GM04504 (cell line): ENCODE results near the gene GALNT10.
A peak's percentile ranks its signal among the peaks of the same experiment; 100 is the strongest.
"Not testable (repeated sequence)": the region's sequence is repeated elsewhere in the genome, so short reads cannot be mapped to it uniquely, and the experiment has no call there.

ENCODE experiments used
- DNase-seq: peaks from one replicate; pipeline ENCODE4 v3.0.0-alpha.2; 2012; ENCODE audit warnings: low read depth

The GALNT10 gene

DNA sequence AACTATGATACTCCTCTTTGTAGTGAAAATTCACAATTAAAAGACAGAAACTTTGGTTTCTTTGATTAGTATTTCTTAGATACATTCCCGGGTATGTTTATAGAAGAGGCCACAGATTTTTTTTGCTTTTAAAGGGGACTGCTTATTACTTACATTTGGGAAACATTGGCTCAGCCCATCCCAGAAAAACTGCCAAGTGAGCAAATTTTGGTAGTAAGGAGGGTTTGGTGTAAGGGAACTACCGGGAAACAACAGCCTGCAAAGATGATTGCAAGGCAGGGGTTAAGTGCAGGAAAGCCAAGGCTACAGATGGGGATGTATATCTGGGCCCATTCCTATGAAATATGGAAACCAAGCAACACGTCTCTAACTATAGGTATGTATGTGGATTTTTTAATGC is 166.4 kb downstream of the GALNT10 start:
- DNase-seq, result no peak

DNA sequence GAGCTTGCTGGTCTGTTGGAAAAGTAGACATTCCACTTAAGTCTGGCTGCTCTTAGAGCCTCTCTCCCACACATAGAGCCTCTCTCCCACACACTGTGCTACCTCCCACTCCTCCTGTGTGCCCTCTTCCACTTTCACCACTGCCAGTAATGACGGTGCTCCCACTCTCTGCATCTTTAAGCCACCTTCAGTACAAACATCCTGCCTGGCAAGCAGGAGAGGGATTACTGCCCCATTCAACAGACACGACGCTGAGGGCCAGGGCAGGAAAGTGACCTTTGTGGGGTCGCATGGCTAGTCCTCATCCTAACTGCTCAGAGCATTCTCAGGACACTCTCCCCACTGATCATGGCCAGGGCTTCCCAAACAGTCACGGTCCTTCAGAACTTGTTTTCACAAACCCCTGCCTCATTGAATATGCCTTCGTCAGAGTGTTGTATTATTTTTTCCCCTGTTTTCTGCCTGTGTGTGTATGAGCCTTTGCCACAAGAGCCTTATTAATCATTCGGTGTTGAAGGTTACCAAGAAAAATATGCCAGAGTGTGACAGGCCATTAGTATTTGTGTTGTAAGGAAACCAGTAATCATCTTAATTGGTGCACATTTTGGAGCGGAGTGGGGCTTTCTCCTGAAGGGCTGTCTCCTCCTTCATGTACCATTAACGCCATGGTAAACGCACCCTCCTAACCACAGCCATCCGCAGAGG is 168.1 kb downstream of the GALNT10 start:
- DNase-seq, result no peak

DNA sequence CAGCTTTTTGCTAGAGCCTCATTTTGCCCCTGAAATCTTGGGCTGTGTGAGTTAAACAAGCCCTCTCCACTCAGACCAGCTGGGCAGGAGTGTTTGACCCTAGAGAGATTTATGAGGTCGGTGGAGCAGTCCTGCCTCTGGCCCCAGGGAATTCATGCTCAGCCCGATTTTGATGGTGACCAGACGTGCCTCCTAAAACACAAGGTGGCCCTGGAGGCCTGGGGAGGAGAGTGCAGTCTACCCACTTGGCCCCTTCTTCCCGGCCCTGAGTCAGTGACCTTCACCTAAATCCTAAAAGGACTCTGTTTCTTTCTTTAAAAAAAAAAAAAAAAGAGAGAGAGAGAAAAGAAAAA is 168.7 kb downstream of the GALNT10 start:
- DNase-seq, result no peak

DNA sequence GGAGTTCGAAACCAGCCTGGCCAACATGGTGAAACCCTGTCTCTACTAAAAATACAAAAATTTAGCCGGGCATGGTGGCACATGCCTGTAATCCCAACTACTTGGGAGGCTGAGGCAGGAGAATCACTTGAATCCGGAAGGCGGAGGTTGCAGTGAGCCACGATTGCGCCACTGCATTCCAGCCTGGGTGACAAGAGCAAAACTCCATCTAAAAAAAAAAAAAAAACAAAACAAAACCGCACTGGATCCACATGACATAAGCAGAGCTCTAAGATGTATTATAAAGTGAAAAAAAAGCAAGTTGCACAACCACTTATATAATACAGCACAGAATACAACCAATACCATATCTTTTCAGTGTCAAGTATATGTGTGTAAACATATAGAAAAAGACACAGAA is 169.7 kb downstream of the GALNT10 start:
- DNase-seq, result not testable (repeated sequence)

DNA sequence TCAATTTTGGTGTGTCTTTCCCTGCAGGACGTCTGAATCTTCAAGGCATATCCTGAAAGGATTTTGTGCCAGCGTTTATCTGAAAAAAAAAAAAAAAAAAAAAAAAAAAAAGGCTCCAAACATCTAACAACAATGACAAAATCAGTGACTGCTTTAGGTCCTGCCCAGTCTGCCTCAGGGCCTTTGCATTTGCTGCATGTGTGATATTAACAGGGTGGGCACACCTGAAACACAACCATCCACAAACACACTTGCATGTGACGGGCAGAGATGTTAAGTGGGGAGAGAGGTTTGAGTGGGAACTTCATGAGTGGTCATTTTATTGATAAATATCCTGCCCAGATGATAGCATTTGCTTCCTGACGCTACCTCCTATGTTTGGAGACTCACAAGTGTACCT is 172.9 kb downstream of the GALNT10 start:
- no peak for DNase-seq

DNA sequence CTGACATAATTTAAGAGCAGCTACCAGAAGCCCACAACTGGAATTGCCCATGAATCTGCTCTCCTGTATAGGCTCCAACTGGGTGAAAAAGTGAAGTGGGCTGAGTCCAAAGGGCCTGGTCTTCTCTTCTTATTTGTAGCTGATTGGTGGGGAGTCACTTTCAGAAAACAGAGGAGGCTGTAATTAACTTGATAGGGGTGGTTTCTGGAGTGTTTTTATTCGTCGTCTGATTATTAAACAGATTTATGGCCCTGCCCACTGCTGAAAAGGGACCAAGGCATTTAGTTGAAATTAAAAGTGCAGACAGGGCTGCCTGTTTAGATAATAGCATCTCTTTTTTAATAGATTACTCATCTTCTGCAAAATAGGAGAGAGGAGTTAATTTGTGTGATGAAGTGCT is 174.2 kb downstream of the GALNT10 start:
- no peak for DNase-seq

DNA sequence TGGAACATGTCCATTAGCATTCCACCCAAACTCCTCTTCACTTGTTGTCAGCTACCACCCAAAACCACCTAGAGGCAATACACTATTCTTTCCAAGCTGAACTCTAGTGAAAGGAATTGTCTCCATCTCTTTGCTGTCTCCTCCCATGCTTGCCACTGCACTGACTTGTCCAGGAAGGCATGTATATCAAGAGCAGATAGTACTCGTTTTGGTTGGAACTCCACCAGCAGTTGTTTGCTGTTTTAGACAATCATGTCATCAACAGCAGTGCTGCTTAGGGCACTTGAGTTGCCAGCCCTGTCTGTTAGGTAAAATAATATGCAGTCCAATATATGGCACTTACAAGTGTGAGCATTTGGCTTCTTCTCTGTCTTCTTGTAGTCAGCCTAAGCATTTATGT is 175.3 kb downstream of the GALNT10 start:
- no peak for DNase-seq

DNA sequence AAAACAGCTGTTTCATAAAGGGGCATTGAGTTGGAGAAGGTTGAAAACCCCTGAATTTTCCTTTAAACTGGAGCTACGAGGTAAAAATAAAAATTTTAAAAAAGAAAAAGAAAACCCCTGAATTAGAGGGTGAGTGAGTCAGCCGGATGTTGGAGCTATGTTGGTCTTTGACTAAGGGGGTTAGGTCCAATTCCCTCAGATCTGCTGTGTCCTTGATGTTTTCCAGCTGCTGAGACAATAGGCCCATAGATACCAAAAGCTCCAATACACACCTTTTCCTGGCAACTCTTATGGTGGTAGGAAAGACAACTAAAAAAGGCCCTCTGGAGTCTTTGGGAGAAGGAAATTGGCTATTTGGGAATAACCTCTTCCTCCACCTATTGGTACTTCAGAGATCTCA is 175.8 kb downstream of the GALNT10 start:
- DNase-seq, result no peak

DNA sequence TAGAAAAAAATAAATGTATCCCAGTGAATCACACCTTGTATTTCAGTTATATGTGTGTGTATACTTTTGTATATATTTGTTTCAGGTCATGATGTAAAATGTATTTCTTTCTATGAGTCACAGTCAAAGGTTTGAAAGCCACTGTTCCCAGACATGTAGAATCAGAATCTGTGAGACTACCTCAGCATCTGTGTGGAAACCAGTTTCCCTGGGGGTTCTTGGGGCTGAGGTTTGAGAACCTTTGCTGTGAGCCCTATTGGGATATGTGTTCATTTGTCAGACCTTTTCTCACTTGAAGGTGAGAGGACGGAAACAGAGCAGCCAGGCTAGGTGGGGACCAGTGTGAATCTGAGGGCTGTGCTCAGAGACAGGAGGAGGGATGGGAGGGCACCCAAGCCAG is 176.6 kb downstream of the GALNT10 start:
- DNase-seq, result no peak

DNA sequence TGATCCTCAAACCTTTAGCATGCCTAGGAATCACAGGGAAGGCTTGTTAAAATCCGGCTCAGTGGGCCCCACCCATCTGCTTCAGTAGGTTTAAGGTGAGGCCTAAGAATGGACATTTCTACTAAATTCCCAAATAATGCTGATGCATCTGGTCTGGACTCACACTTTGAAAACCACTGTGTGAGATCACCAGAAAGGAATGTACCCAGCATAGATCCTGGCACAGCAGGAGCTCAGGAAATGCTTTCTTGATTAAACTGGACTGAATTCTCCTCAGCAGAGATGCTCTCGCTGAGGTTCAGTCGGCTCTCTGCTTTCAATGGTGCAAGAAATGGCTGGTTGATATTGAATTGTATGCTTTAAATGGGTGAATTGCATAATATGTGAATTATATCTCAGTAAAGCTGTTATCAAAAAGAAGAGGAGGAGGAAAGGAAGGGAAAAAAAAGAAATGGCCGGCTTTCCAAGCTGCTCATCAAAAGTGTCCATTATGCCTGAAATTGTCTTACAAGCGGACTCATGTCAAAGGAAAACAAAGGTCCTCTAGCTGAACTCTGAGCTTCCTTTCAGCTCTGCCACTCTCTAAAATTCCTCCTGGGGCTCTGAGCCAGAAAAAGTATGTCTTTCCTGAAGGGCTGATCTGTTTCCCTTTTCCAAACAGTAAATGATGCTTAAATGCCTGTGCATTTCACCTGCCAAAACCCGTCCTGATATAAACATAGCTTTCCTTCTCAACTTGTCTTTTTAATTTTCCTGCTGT is 177.7 kb downstream of the GALNT10 start:
- DNase-seq, result peak; percentile 89

DNA sequence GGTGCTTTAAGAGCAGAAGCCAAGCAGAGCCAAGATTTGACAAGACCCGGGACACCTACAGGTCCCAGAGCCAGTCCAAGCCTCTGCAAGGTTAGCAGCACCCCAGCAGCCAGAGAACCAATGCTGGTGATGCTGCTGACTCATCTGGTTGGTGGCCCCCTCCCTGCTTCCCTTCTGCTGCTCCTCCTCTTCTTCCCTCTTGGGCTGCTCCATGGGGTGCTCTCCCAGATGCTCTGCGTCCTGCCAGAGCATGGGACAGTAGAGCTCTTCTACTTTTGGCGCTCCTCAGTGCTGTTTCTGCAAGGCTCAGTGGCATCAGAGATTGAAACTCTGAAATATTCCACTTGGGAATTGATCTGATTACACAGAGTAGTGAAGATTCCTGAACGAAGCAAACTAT is 179.1 kb downstream of the GALNT10 start:
- DNase-seq, result no peak

DNA sequence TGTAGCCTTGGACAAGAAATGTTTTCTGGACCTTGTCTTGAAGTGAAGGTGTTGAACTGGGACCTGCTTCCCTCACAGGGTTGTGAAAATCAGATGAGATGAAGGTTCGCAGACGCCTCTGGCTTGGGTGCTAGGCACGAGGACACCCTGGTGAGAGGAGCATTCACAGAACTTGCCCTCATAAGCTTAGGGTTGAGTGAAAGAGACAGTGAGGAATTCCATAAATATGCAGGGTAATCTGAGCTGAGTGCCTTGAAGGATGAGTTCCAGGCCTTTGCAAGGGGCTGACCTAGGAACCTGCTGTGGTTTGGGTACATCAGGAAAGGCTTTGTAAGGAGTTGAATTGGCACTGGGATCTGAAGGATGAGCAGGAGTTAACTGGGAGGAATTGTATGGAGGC is 179.6 kb downstream of the GALNT10 start:
- no peak for DNase-seq

DNA sequence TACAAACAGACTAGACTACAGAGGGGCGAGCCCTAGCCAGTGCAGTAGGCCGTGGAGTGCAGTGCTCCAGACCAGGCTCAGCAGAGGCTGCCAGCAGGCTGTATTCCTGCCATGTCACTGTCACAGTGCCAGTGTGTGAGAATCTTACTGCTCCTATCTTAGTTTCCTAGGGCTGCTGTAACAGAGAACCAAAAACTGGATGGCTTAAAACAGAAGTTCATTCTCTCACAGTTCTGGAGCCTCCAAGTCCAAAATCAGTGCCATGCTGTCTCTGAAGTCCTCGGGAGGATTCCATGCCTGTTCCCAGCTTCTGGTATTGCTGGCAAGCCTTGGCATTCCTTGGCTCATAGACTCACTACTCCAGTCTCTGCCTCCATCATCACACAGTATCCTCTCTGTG is 180.3 kb downstream of the GALNT10 start:
- no peak for DNase-seq

DNA sequence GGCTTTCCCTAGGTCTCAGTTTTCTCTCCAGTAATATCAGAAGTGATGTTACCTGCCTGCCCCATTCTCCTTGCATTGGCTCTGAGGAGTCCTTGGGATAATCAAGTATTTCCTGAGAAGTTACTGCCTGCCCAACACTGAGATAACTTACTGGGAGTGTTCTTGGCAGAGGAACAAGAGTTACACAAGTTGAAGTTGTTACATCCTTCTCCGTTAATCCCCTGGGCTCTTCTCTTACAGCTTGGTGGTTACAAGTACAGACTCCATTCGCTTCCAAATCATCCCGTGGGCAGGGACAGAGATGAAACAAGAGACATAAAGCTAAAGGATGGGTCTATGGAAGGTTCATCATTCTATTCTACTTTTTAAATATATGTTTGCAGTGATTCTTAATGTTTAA is 181.2 kb downstream of the GALNT10 start:
- DNase-seq, result peak; percentile 76

DNA sequence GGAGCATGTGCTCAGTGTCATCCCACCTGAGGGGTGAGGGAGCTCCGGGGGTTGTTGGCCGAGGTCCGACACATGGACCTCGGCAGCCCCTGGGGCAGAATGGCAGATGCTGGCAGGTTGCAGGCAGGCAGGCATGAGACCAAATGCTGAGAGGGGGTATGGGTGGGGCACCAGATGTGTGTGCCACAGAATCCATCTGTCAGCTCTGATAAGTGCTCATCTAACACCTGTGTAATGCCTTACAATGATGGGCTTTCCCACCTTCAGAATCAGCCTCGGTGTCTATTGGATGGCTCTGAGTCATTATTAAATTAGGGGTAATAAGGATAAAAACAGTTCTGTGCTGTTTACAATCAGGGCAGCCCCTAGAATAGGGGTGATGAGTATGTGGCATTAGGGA is 182.1 kb downstream of the GALNT10 start:
- DNase-seq, result no peak

DNA sequence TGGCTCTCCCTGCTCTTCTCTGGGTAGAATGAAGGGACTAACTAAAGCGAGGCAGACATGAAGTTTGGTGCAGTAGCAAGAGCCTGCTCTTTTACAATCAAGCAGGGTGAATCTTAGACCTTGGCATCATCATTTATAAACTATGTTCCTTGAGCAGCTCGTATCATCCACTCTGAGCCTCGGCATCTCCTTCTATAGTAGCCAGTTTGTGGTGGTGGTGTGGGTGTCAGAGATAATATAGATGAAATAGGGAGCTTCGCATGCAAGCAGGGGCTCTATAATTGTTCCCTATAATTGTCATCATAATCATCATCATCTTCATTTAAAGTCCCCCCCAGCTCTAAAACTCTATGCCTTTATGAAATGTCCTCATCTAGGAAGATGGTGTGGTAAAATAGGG is 182.8 kb downstream of the GALNT10 start:
- DNase-seq, result no peak

DNA sequence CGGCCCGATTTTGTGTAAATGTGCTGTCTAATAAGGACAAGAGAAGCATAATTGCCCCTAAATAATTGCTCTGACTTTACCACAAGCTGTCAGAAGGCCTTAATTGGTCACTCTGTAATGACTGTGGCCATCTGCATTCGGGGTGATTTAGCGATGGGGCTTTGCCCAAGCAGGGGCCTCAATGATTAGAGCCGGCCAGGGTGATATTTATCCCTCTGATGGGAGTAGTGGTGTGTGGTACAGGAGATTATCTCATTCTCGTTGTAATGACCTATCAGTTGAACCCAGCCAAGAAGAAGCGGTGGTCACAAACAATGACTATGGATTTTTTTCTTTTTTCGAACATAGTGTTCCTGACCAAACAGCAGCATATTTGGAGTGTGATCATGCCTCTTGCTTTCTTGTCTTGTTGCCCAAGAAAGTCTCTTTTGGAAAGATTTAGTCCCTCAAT is 183.2 kb downstream of the GALNT10 start:
- no peak for DNase-seq

DNA sequence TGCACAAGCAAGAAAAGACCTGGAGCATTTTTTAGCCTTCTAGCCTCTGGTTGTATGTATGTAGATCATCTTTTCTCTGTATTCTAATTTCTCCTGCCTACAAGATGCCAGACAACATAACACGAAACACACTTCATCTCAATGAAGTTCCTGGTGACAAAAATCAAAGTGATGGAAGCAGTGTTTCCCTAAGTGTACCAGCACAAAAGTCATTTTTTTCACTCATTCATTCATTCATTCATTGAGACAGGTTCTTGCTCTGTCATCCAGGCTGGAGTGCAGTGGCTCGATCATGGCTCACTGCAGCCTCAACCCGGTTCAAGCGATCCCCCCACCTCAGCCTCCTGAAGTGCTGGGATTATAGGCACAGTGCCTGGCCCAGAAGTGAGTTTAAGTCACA is 183.7 kb downstream of the GALNT10 start:
- DNase-seq, result no peak

DNA sequence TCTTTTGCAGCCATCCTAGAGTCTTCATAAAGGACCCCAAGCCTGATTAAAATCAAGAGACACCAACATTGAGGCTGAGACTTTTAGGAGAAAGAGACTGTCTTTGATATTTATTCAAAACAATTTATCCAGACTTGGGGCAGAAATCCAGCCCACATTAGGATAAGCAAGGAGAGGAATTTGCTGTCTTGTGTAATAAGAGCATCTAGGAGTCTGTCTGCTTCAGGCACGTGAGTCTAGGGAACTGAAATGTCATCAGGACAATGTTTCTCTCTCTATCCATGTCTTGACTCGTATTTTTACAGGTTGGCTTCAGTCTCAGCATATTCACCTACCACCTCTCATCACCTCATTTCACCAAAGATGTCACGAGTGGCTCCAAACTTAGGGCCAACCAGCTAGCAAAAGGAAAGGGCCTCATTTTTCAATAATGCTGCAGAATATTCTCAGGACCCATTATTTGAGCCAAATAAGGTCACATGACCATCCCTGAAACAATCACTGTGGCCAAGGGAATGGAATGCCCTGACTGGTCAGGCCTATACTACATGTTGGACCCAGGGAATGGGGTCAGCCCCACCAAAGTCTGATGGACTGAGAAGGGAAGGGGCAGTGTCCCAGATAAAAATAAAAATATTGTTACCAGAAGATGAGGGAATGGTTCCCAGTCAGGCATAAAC is 184.9 kb downstream of the GALNT10 start:
- DNase-seq, result no peak

DNA sequence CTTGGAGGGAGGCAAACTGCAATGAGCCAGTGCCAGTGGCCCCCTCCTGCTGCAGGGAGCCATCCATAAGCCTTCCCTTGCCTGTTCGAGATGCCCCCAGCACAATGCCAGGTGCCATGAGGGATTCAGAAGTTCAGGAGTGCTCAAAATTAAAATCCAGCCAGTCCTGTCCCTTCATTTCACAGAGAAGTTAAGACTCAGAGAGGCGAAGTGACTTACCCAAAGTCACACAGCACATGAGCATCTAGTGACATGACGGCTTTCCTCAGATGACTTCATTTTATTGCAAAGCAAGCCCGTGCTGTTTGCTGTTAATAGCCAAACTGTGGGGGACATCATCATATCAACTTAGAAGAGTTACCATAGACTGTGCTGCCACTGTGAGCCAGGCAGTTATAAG is 185.9 kb downstream of the GALNT10 start:
- DNase-seq, result no peak

DNA sequence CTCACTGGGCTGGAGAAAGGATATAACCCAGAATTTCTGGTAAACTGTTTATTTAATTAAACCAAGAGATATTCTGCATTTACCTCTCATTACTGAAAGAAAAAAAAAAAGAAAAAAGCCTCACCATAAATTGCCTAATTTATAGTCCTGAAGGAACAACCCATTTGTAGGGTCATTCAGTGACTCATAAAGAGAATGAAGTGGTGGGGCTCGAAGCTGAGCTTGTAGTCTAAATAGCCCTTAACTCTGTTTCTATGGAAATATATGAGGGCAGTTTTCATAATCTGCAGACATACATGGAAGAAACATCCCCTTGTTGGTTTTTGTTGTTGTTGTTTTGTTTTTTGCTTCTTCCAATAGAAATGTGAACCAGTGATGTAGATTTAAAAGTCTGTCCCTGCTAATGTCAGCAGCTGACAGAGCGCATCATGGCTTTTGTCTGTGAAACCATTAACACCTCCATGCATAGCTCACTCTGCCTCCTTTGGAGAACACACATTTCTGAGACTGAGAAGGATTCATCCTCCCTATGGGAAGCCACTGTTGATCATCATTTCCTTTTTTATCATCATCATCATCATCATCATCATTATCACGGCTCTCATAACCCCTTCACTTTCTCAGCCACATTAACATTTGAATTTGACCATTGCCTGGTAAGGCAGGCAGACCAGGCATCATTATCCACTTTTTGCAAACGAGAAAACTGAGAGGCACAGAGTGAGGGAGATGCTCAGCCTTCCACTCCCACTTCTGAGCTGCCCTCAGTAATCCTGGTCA is 187.4 kb downstream of the GALNT10 start:
- DNase-seq, result no peak

DNA sequence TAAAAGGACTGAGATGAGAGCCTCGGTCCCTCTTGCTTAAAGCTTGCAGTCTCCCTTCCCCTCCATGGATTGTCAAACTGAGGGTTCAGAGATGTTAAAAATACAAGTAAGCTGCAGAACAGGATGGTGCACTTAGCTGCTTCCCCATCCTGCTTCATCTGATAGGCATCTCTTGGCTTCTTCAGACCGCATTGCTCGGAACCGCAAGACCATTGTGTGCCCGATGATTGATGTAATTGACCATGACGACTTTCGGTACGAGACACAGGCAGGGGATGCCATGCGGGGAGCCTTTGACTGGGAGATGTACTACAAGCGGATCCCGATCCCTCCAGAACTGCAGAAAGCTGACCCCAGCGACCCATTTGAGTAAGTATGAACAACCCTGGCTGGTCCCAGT is 189.7 kb downstream of the GALNT10 start:
- no peak for DNase-seq
